K562 (cell line): ENCODE data around the gene C16orf96. TPM values are rescaled to one million over a fixed set of nuclear protein-coding genes. Genes with fewer than 3 reads are reported as not detected.

Experiments used
- CCAR2 ChIP-seq: fragments of 200-400 bp; formaldehyde crosslinking; IDR thresholded peaks from 2 replicates; pipeline ENCODE4 v1.6.1; 2017; ENCODE audit warnings: mild to moderate bottlenecking, low read depth, low read length
- CCNT2 ChIP-seq: IDR thresholded peaks from 2 replicates; pipeline ENCODE4 v1.6.1; 2011; ENCODE audit warnings: borderline replicate concordance, low read depth, mild to moderate bottlenecking, moderate library complexity, mixed read lengths, low read length; ENCODE audit not compliant: insufficient read length; ENCODE audit errors: extremely low read depth
- ILK ChIP-seq: fragments of 450-650 bp; IDR thresholded peaks from 2 replicates; pipeline ENCODE4 v1.6.1; 2016; ENCODE audit warnings: missing genetic modification characterization, low read depth, mild to moderate bottlenecking, missing compliant biosample characterization, moderate library complexity, borderline replicate concordance
- NFATC3 ChIP-seq: fragments of 450-650 bp; IDR thresholded peaks from 2 replicates; pipeline ENCODE4 v1.6.1; 2017; ENCODE audit warnings: mild to moderate bottlenecking
- PCBP2 ChIP-seq: fragments of 200-400 bp; formaldehyde crosslinking; IDR thresholded peaks from 2 replicates; pipeline ENCODE4 v1.6.1; 2018; ENCODE audit warnings: low read length, low read depth, mild to moderate bottlenecking, moderate library complexity; ENCODE audit not compliant: poor library complexity, severe bottlenecking
- RNF2 ChIP-seq: sonication (generic); IDR thresholded peaks from 2 replicates; pipeline ENCODE4 v1.6.1; 2016
- TCF7 ChIP-seq: sonication (generic); IDR thresholded peaks from 2 replicates; pipeline ENCODE4 v1.6.1; 2016; ENCODE audit warnings: antibody characterized with exemption, borderline replicate concordance
- THAP12 ChIP-seq: fragments of 250-450 bp; sonication (Bioruptor Pico); IDR thresholded peaks from 2 replicates; pipeline ENCODE4 v1.9.0; 2021; ENCODE audit warnings: mild to moderate bottlenecking, inconsistent platforms
- ZC3H4 ChIP-seq: sonication (generic); formaldehyde crosslinking; IDR thresholded peaks from 2 replicates; pipeline ENCODE4 v1.9.0; 2021; ENCODE audit warnings: missing genetic modification reagents, borderline replicate concordance
- ZFPM2 ChIP-seq: fragments of 250-450 bp; sonication (Bioruptor Pico); IDR thresholded peaks from 2 replicates; pipeline ENCODE4 v1.5.1; 2022; ENCODE audit warnings: mild to moderate bottlenecking
- ZNF280B ChIP-seq: fragments of 250-450 bp; sonication (Bioruptor Pico); IDR thresholded peaks from 2 replicates; pipeline ENCODE4 v1.5.1; 2021; ENCODE audit warnings: mild to moderate bottlenecking
- ZNF431 ChIP-seq: sonication (generic); formaldehyde crosslinking; IDR thresholded peaks from 2 replicates; pipeline ENCODE4 v1.8.0; 2022; ENCODE audit warnings: mild to moderate bottlenecking, missing genetic modification reagents
- ZNF584 ChIP-seq: fragments of 200-800 bp; sonication (Bioruptor generic); IDR thresholded peaks from 2 replicates; pipeline ENCODE4 v1.6.1; 2016; ENCODE audit warnings: low read depth, mild to moderate bottlenecking, missing genetic modification characterization, missing compliant biosample characterization
- ZNF778 ChIP-seq: fragments of 450-650 bp; formaldehyde crosslinking; IDR thresholded peaks from 2 replicates; pipeline ENCODE4 v1.4.0; 2020; ENCODE audit warnings: mild to moderate bottlenecking, moderate library complexity
- polyA plus RNA-seq, 8 experiments: library from polyadenylated mRNA; depleted of rRNA in 4 of 8; stranded (reverse) in 5 of 8; unstranded in 3 of 8; fragments of >200 nt; fragmentation: Nextera tagmentation in 2 of 8; fragmentation: Illumina TruSeq in 1 of 8; extraction: Ambion mirVana in 2 of 8; extraction: Trizol in 1 of 8; gene quantifications; 2 replicates each; pipeline versions ENCODE4 v1.2.1 to v1.2.3, GENCODE V29; 2011 to 2014; ENCODE audit warnings: inconsistent platforms in 1 of 8, missing spikeins in 1 of 8
- total RNA-seq, 7 experiments: library from RNA; depleted of rRNA in 6 of 7; stranded (reverse); fragments of >200 nt in 6 of 7; fragmentation: Illumina TruSeq in 2 of 7; extraction: Trizol in 2 of 7; gene quantifications; 2 replicates each; pipeline versions ENCODE4 v1.2.1 to v1.2.3, GENCODE V29; 2011 to 2021; ENCODE audit warnings: low replicate concordance in 1 of 7
- TF ChIP-seq, protein P1 (sequence below): sonication (generic); formaldehyde crosslinking; IDR thresholded peaks from 2 replicates; pipeline ENCODE4 v1.8.0; 2022; ENCODE audit warnings: missing genetic modification reagents, mild to moderate bottlenecking, borderline replicate concordance
- TF ChIP-seq, protein P2 (sequence below): sonication (generic); formaldehyde crosslinking; IDR thresholded peaks from 2 replicates; pipeline ENCODE4 v1.8.1; 2023; ENCODE audit warnings: mild to moderate bottlenecking, missing genetic modification reagents
- TF ChIP-seq, protein P3 (sequence below): fragments of 450-650 bp; formaldehyde crosslinking; IDR thresholded peaks from 2 replicates; pipeline ENCODE4 v1.4.0; 2020; ENCODE audit warnings: mild to moderate bottlenecking, moderate library complexity

Gene C16orf96
- total and polyA plus RNA-seq, 9 of the 15 experiments (the other 6 are each of a cell fraction or from before 2014, with no cell fraction given): not detected

DNA sequence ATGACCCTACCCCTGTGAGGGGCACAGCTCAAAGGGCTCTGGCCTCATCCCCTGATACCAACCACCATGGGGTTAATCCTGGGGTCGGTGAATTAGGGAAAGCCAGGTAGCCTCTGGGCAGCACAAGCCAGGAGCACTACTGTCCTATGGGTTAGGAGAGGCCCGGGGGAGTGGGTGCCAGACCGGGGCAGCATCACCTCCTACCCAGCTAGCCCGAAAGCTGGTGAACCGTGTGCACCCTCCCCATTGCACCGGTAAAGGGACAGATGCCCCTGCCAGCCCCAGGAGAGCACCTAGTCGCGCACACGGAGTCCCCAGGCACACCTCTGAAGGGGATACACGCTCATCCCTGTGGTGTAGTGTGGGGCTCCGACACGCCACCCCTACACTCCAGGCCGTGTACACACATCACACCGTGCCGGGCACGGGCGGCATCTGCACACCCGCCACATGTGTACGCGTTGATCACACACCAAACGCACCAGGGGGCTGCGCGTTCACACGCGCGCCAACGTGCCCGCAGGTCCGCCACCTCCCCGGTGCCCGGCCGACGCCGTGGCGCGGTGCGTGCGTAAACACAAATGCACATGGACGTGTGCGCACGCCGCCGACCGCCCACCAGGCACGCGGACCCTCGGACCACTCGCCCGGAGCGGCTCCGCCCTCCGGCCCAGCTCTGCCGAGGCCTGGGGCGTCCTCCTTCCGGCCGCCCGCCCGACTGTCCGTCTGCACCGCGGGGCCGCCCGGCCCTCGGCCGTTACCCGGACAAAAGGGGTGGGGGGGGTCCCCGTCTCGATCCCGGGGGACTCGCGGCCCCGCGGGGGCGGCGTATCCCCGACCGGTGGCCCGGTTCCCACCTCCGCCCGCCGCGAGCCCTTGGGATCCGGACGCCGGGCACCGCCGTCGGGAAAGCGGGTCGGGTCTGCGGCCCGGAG is 57.8 kb downstream of the C16orf96 start (continued):
- TF ChIP-seq, protein P1, sequence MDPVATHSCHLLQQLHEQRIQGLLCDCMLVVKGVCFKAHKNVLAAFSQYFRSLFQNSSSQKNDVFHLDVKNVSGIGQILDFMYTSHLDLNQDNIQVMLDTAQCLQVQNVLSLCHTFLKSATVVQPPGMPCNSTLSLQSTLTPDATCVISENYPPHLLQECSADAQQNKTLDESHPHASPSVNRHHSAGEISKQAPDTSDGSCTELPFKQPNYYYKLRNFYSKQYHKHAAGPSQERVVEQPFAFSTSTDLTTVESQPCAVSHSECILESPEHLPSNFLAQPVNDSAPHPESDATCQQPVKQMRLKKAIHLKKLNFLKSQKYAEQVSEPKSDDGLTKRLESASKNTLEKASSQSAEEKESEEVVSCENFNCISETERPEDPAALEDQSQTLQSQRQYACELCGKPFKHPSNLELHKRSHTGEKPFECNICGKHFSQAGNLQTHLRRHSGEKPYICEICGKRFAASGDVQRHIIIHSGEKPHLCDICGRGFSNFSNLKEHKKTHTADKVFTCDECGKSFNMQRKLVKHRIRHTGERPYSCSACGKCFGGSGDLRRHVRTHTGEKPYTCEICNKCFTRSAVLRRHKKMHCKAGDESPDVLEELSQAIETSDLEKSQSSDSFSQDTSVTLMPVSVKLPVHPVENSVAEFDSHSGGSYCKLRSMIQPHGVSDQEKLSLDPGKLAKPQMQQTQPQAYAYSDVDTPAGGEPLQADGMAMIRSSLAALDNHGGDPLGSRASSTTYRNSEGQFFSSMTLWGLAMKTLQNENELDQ (CRISPR knock-in tag): no peak
- TF ChIP-seq THAP12 (CRISPR knock-in tag) (0 out of 2 replicates have a peak, but pooled peaks have one; percentile 34), CCNT2 (no peak), RNF2 (0 out of 2 replicates have a peak, but pooled peaks have one; percentile 18), ZNF431 (CRISPR knock-in tag) (peak; percentile 60; the same call in 1 of the 2 replicates), ZNF778 (CRISPR knock-in tag) (no peak), ZC3H4 (peak; percentile 74; the same call in 1 of the 2 replicates), ZFPM2 (CRISPR knock-in tag) (no peak), CCAR2 (no peak), TCF7 (no peak), ZNF280B (CRISPR knock-in tag) (no peak), NFATC3 (no peak), ZNF584 (CRISPR knock-in tag) (no peak), PCBP2 (no peak), ILK (tag) (no peak)
- TF ChIP-seq, protein P2, sequence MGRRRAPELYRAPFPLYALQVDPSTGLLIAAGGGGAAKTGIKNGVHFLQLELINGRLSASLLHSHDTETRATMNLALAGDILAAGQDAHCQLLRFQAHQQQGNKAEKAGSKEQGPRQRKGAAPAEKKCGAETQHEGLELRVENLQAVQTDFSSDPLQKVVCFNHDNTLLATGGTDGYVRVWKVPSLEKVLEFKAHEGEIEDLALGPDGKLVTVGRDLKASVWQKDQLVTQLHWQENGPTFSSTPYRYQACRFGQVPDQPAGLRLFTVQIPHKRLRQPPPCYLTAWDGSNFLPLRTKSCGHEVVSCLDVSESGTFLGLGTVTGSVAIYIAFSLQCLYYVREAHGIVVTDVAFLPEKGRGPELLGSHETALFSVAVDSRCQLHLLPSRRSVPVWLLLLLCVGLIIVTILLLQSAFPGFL (CRISPR knock-in tag): no peak
- TF ChIP-seq, protein P3, sequence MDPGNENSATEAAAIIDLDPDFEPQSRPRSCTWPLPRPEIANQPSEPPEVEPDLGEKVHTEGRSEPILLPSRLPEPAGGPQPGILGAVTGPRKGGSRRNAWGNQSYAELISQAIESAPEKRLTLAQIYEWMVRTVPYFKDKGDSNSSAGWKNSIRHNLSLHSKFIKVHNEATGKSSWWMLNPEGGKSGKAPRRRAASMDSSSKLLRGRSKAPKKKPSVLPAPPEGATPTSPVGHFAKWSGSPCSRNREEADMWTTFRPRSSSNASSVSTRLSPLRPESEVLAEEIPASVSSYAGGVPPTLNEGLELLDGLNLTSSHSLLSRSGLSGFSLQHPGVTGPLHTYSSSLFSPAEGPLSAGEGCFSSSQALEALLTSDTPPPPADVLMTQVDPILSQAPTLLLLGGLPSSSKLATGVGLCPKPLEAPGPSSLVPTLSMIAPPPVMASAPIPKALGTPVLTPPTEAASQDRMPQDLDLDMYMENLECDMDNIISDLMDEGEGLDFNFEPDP: no peak
